K562 (cell line): ENCODE results near the gene DYNC2H1. TPM values are rescaled to one million over a fixed set of nuclear protein-coding genes. Genes with fewer than 3 reads are reported as not detected.

Experiments used
- BHLHE40 ChIP-seq: IDR thresholded peaks from 2 replicates; pipeline ENCODE4 v1.6.1; 2011; ENCODE audit warnings: low read length, improper control_type of control experiment
- CEBPB ChIP-seq: fragments of 450-650 bp; IDR thresholded peaks from 2 replicates; pipeline ENCODE4 v1.6.1; 2016; ENCODE audit warnings: missing genetic modification characterization, missing compliant biosample characterization
- GABPA ChIP-seq: fragments of 200-800 bp; sonication (Bioruptor generic); conservative IDR thresholded peaks from 2 replicates; pipeline ENCODE4 v1.6.1; 2016; ENCODE audit warnings: low read depth, missing genetic modification characterization, missing compliant biosample characterization
- HLTF ChIP-seq: fragments of 450-650 bp; IDR thresholded peaks from 2 replicates; pipeline ENCODE4 v1.6.1; 2016
- NFE2 ChIP-seq: IDR thresholded peaks from 2 replicates; pipeline ENCODE4 v1.6.1; 2014; ENCODE audit warnings: antibody characterized with exemption, low read depth
- POLR2G ChIP-seq: fragments of 200-400 bp; formaldehyde crosslinking; IDR thresholded peaks from 2 replicates; pipeline ENCODE4 v1.6.1; 2017; ENCODE audit warnings: low read depth, mild to moderate bottlenecking, antibody characterized with exemption, low read length, moderate library complexity
- PRPF4 ChIP-seq: fragments of 200-400 bp; formaldehyde crosslinking; IDR thresholded peaks from one replicate; pipeline ENCODE4 v1.6.1; 2017; ENCODE audit warnings: low read length, low read depth, mild to moderate bottlenecking; ENCODE audit not compliant: insufficient read depth, poor library complexity, severe bottlenecking
- TFAP4 ChIP-seq: sonication (generic); formaldehyde crosslinking; IDR thresholded peaks from 2 replicates; pipeline ENCODE4 v1.8.0; 2022; ENCODE audit warnings: missing genetic modification reagents, mild to moderate bottlenecking, moderate library complexity, borderline replicate concordance
- THAP12 ChIP-seq: fragments of 250-450 bp; sonication (Bioruptor Pico); IDR thresholded peaks from 2 replicates; pipeline ENCODE4 v1.9.0; 2021; ENCODE audit warnings: mild to moderate bottlenecking, inconsistent platforms
- ZNF785 ChIP-seq: fragments of 250-450 bp; sonication (Bioruptor Pico); IDR thresholded peaks from 2 replicates; pipeline ENCODE4 v1.4.0; 2020; ENCODE audit warnings: mild to moderate bottlenecking
- ZSCAN29 ChIP-seq: fragments of 450-650 bp; IDR thresholded peaks from 2 replicates; pipeline ENCODE4 v1.6.1; 2017
- polyA plus RNA-seq, 8 experiments: library from polyadenylated mRNA; depleted of rRNA in 4 of 8; stranded (reverse) in 5 of 8; unstranded in 3 of 8; fragments of >200 nt; fragmentation: Nextera tagmentation in 2 of 8; fragmentation: Illumina TruSeq in 1 of 8; extraction: Ambion mirVana in 2 of 8; extraction: Trizol in 1 of 8; gene quantifications; 2 replicates each; pipeline versions ENCODE4 v1.2.1 to v1.2.3, GENCODE V29; 2011 to 2014; ENCODE audit warnings: inconsistent platforms in 1 of 8, missing spikeins in 1 of 8
- total RNA-seq, 7 experiments: library from RNA; depleted of rRNA in 6 of 7; stranded (reverse); fragments of >200 nt in 6 of 7; fragmentation: Illumina TruSeq in 2 of 7; extraction: Trizol in 2 of 7; gene quantifications; 2 replicates each; pipeline versions ENCODE4 v1.2.1 to v1.2.3, GENCODE V29; 2011 to 2021; ENCODE audit warnings: low replicate concordance in 1 of 7
- TF ChIP-seq, protein P1 (sequence below), 2 experiments: fragments of 450-650 bp in 1 of 2; sonication (generic) in 1 of 2; formaldehyde crosslinking in 1 of 2; IDR thresholded peaks; 2 replicates each; pipeline versions ENCODE4 v1.7.1 to v1.9.0; 2016 to 2022; ENCODE audit warnings: inconsistent platforms in 1 of 2, mild to moderate bottlenecking in 1 of 2, missing genetic modification reagents in 1 of 2
- TF ChIP-seq, protein P2 (sequence below): fragments of 450-650 bp; IDR thresholded peaks from 2 replicates; pipeline ENCODE4 v1.6.1; 2016; ENCODE audit warnings: antibody characterized with exemption

Gene DYNC2H1
- total and polyA plus RNA-seq, 9 of the 15 experiments (the other 6 are each of a cell fraction or from before 2014, with no cell fraction given) = 0.08 to 0.64 (median 0.20) TPM

- TF ChIP-seq, protein P1, sequence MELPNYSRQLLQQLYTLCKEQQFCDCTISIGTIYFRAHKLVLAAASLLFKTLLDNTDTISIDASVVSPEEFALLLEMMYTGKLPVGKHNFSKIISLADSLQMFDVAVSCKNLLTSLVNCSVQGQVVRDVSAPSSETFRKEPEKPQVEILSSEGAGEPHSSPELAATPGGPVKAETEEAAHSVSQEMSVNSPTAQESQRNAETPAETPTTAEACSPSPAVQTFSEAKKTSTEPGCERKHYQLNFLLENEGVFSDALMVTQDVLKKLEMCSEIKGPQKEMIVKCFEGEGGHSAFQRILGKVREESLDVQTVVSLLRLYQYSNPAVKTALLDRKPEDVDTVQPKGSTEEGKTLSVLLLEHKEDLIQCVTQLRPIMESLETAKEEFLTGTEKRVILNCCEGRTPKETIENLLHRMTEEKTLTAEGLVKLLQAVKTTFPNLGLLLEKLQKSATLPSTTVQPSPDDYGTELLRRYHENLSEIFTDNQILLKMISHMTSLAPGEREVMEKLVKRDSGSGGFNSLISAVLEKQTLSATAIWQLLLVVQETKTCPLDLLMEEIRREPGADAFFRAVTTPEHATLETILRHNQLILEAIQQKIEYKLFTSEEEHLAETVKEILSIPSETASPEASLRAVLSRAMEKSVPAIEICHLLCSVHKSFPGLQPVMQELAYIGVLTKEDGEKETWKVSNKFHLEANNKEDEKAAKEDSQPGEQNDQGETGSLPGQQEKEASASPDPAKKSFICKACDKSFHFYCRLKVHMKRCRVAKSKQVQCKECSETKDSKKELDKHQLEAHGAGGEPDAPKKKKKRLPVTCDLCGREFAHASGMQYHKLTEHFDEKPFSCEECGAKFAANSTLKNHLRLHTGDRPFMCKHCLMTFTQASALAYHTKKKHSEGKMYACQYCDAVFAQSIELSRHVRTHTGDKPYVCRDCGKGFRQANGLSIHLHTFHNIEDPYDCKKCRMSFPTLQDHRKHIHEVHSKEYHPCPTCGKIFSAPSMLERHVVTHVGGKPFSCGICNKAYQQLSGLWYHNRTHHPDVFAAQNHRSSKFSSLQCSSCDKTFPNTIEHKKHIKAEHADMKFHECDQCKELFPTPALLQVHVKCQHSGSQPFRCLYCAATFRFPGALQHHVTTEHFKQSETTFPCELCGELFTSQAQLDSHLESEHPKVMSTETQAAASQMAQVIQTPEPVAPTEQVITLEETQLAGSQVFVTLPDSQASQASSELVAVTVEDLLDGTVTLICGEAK (IDR thresholded peaks at IDR 0.05) = peak; percentile 97
- TF ChIP-seq, protein P1 (CRISPR knock-in tag; IDR thresholded peaks at IDR 0.05) = no peak
- peak; percentile 98 for TF ChIP-seq CEBPB (tag)
- no peak for TF ChIP-seq ZNF785 (CRISPR knock-in tag)
- TF ChIP-seq BHLHE40 = peak; percentile 37; the same call in 1 of the 2 replicates
- peak; percentile 98 for TF ChIP-seq POLR2G
- TF ChIP-seq HLTF = no peak
- peak; percentile 97 for TF ChIP-seq GABPA (tag)
- TF ChIP-seq TFAP4 (CRISPR knock-in tag) = peak; percentile 47; the same call in 1 of the 2 replicates
- TF ChIP-seq THAP12 = peak; percentile 72; the same call in 1 of the 2 replicates
- TF ChIP-seq, protein P2, sequence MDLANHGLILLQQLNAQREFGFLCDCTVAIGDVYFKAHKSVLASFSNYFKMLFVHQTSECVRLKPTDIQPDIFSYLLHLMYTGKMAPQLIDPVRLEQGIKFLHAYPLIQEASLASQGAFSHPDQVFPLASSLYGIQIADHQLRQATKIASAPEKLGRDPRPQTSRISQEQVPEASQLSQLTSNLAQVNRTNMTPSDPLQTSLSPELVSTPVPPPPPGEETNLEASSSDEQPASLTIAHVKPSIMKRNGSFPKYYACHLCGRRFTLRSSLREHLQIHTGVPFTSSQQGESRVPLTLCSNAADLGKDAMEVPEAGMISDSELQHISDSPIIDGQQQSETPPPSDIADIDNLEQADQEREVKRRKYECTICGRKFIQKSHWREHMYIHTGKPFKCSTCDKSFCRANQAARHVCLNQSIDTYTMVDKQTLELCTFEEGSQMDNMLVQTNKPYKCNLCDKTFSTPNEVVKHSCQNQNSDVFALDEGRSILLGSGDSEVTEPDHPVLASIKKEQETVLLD = no peak; the same call in 1 of the 2 replicates
- TF ChIP-seq PRPF4 = no peak
- TF ChIP-seq ZSCAN29 = no peak
- no peak for TF ChIP-seq NFE2
Measured at GRCh38 chr11:103091801-103092524, 17.3 kb upstream of the DYNC2H1 start, which contains the start of gene DCUN1D5 (continued).
